Peyer's patch (tissue), 4 donors: ENCODE measurements around the gene NUP188. TPM values are rescaled to one million over a fixed set of nuclear protein-coding genes. Genes with fewer than 3 reads are reported as not detected.

Source experiments
- DNase-seq, 3 donors: peaks; one replicate each; pipeline ENCODE4 v3.0.0-alpha.2; 2017 to 2019
- H3K27ac ChIP-seq, 4 donors: fragments of 200-600 bp; sonication (generic); one replicate each; pipeline ENCODE4 v1.5.1; 2016 to 2019
- H3K27me3 ChIP-seq, 2 donors: fragments of 200-600 bp; sonication (generic); one replicate each; pipeline ENCODE4 v1.5.1; 2019
- H3K36me3 ChIP-seq, 3 donors: fragments of 200-600 bp; sonication (generic); one replicate each; pipeline ENCODE4 v1.5.1; 2016 to 2019
- H3K4me1 ChIP-seq, 4 donors: fragments of 200-600 bp; sonication (generic); one replicate each; pipeline ENCODE4 v1.5.1; 2016 to 2019
- H3K4me3 ChIP-seq, 4 donors: fragments of 200-600 bp; sonication (generic); 1 replicate in 3 of 4; 2 replicates in 1 of 4; pipeline ENCODE4 v1.5.1; 2016 to 2019; ENCODE audit warnings: mild to moderate bottlenecking in 1 of 4
- H3K9me3 ChIP-seq, 4 donors: fragments of 200-600 bp; sonication (generic); one replicate each; pipeline ENCODE4 v1.5.1; 2016 to 2019; ENCODE audit warnings: mild to moderate bottlenecking in 1 of 4
- POLR2A ChIP-seq, 2 donors: fragments of 450-650 bp; IDR thresholded peaks; one replicate each; pipeline ENCODE4 v1.5.1; 2017; ENCODE audit warnings: antibody characterized with exemption in 2 of 2, mild to moderate bottlenecking in 2 of 2, moderate library complexity in 2 of 2
- total RNA-seq, 4 donors: library from RNA; depleted of rRNA; stranded (reverse); fragments of >200 nt; gene quantifications; one replicate each; pipeline ENCODE4 v1.1.0, GENCODE V29; 2016
- TF ChIP-seq, protein P1 (sequence below), 6 experiments: fragments of 450-650 bp in 4 of 6; fragments of 200-600 bp in 2 of 6; sonication (generic) in 1 of 6; IDR thresholded peaks; one replicate each; pipeline ENCODE4 v1.5.1; 2017 to 2019; ENCODE audit warnings: antibody characterized with exemption in 6 of 6, mild to moderate bottlenecking in 3 of 6, moderate library complexity in 1 of 6

Gene NUP188
- total RNA-seq, 4 donors from 2014 or later = 28.2 to 101 (median 47.9) TPM

DNA sequence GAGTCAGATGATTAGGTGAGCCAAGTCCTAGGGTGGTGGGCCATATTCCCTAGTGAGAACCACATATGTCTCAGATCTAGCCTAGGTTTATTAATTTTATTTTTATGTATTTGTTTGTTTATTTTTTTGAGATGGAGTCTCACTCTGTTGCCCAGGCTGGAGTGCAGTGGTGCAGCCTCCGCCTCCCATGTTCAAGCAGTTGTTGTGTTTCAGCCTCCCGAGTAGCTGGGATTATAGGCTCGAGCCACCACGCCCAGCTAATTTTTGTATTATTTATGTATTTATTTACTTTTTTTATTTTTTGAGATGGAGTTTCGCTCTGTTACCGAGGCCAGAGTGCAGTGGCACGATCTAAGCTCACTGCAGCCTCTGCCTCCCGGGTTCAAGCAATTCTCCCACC is 36.0 kb downstream of the NUP188 start:
- no peak for TF ChIP-seq POLR2A (IDR thresholded peaks at IDR 0.05)
- TF ChIP-seq, protein P1, sequence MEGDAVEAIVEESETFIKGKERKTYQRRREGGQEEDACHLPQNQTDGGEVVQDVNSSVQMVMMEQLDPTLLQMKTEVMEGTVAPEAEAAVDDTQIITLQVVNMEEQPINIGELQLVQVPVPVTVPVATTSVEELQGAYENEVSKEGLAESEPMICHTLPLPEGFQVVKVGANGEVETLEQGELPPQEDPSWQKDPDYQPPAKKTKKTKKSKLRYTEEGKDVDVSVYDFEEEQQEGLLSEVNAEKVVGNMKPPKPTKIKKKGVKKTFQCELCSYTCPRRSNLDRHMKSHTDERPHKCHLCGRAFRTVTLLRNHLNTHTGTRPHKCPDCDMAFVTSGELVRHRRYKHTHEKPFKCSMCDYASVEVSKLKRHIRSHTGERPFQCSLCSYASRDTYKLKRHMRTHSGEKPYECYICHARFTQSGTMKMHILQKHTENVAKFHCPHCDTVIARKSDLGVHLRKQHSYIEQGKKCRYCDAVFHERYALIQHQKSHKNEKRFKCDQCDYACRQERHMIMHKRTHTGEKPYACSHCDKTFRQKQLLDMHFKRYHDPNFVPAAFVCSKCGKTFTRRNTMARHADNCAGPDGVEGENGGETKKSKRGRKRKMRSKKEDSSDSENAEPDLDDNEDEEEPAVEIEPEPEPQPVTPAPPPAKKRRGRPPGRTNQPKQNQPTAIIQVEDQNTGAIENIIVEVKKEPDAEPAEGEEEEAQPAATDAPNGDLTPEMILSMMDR (IDR thresholded peaks at IDR 0.05) = no peak
- Histone ChIP-seq H3K36me3 (peaks cover 0 to 97% (median 4%) of the 10 kb centered on the region in 3 donors), H3K4me1 (no peaks in the 10 kb centered on the region), H3K4me3 (no peak overlapping the region), H3K27ac (no peak overlapping the region), H3K27me3 (no peaks in the 10 kb centered on the region), H3K9me3 (no peaks in the 10 kb centered on the region)
- no peak for DNase-seq

DNA sequence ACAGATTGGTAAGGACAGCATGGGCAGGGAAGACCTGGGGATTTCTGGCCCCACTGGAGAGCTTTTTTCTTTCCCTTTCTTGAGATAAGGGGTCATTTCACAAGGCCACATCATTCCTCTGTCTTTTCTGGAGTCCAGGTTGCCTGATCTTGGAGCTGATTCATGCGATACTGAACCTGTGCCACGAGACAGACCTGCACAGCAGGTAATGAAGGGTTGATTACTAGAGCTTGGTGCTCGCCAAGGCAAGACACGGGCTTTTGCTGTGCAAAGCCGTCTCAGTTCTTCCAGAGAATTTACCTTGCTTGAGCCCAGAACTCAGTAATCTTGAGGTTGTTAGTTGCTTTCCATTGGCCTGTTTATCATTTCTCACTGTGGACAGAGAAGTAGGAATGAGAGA is 39.2 kb downstream of the NUP188 start:
- no peak for TF ChIP-seq POLR2A (IDR thresholded peaks at IDR 0.05)
- TF ChIP-seq, protein P1 (IDR thresholded peaks at IDR 0.05) = no peak
- no peak overlapping the region for H3K27ac ChIP-seq
- peaks cover 0 to 95% (median 4%) of the 10 kb centered on the region in 3 donors for H3K36me3 ChIP-seq
- no peaks in the 10 kb centered on the region for H3K27me3 ChIP-seq
- H3K4me1 ChIP-seq = no peaks in the 10 kb centered on the region
- no peak for DNase-seq
- no peaks in the 10 kb centered on the region for H3K9me3 ChIP-seq
- H3K4me3 ChIP-seq = no peak overlapping the region

DNA sequence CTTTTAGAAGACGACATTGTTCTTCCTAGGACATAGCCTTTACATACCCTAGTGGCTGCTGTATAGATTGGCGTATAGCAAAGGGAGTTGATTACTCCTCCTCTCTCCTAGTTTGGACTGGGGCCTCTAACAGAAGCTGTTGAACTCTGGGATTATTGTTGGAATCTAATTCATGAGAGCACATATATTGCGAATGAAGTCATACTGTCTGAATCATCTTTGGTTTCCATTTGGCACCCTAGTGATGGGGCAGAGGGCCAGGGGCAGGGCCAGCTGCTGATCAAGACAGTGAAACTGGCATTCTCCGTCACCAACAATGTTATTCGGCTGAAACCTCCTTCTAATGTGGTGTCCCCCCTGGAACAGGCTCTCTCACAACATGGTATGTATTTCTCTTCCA is 40.3 kb downstream of the NUP188 start:
- H3K36me3 ChIP-seq = peaks cover 0 to 91% (median 4%) of the 10 kb centered on the region in 3 donors
- no peak for TF ChIP-seq POLR2A (IDR thresholded peaks at IDR 0.05)
- TF ChIP-seq, protein P1 (IDR thresholded peaks at IDR 0.05) = no peak
- H3K4me1 ChIP-seq = no peaks in the 10 kb centered on the region
- H3K27ac ChIP-seq = no peak overlapping the region
- no peak for DNase-seq
- H3K4me3 ChIP-seq = no peak overlapping the region
- H3K27me3 ChIP-seq = no peaks in the 10 kb centered on the region
- H3K9me3 ChIP-seq = no peaks in the 10 kb centered on the region

DNA sequence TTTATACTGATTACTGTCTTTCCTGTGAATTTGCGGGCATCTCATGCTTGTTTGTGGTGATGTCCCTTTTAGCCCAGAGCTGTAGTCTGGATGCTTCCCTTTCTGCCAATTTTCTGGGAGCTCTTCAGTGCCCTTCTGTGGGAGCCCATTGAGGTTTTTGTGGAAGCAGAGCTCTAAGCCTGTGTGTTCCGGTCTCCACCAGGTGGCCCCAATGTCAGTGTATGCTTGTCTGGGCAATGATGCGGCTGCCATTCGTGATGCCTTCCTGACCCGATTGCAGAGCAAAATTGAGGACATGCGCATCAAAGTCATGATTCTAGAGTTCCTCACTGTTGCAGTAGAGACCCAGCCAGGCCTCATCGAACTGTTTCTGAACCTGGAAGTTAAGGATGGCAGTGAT is 45.5 kb downstream of the NUP188 start:
- no peak overlapping the region for H3K4me3 ChIP-seq
- H3K4me1 ChIP-seq = no peaks in the 10 kb centered on the region
- H3K9me3 ChIP-seq = no peaks in the 10 kb centered on the region
- H3K36me3 ChIP-seq = peaks cover 0 to 92% (median 0%) of the 10 kb centered on the region in 3 donors
- no peak for TF ChIP-seq POLR2A (IDR thresholded peaks at IDR 0.05)
- TF ChIP-seq, protein P1 (IDR thresholded peaks at IDR 0.05) = peak in 3 of 6 experiments; percentile 7 to 26 (median 12)
- no peak for DNase-seq
- no peaks in the 10 kb centered on the region for H3K27me3 ChIP-seq
- H3K27ac ChIP-seq = no peak overlapping the region

DNA sequence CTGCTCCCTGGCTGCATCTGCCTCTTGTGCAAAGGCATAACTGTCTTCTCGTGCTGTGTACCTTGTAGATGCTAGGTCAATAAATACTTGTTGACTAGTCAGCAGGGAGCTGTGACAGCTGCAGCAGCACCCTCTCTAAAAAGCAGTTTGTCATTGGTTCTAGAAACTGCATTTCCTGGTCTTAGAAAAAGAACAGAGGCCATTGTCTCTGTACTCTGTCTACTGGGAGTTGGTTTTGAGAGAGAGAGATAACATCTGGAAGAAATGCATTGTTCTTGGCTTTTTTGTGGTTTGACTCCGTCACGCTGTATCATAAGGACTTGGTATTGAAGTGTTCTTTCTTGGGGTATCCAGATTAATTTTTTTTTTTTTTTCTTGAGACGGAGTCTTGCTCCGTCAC is 48.3 kb downstream of the NUP188 start:
- Histone ChIP-seq H3K27ac (no peak overlapping the region), H3K4me3 (no peak overlapping the region), H3K4me1 (no peaks in the 10 kb centered on the region), H3K36me3 (peaks cover 0 to 93% (median 0%) of the 10 kb centered on the region in 3 donors), H3K9me3 (no peaks in the 10 kb centered on the region), H3K27me3 (no peaks in the 10 kb centered on the region)
- TF ChIP-seq, protein P1 (IDR thresholded peaks at IDR 0.05) = no peak
- TF ChIP-seq POLR2A (IDR thresholded peaks at IDR 0.05) = no peak
- no peak for DNase-seq

DNA sequence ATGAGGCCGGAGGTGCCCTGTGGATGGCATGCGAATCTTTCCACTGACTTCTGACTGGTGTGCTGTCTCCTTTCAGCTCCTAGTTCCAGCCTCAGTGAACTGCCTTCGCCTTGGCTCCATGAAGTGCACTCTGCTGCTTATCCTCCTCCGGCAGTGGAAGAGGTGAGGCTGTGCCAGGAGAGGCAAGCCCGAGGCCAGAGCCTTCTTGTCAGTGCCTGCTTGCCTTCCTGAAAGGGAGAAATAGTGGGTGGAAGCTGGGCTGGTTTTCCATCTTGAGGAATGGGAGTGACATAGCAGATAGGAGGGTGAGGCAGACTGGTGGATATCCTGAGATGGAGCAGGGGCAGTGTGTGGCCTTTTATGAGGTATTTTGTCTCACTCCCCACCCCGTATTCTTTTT is 51.0 kb downstream of the NUP188 start:
- TF ChIP-seq POLR2A (IDR thresholded peaks at IDR 0.05) = no peak
- TF ChIP-seq, protein P1 (IDR thresholded peaks at IDR 0.05) = no peak
- Histone ChIP-seq H3K27ac (no peak overlapping the region), H3K36me3 (peaks cover 0 to 98% (median 0%) of the 10 kb centered on the region in 3 donors), H3K9me3 (no peaks in the 10 kb centered on the region), H3K27me3 (no peaks in the 10 kb centered on the region), H3K4me1 (no peaks in the 10 kb centered on the region), H3K4me3 (no peak overlapping the region)
- no peak for DNase-seq
